SIG-M5 treated with dmso at 0.1 percent for 504 hours (cell line): ENCODE measurements around the gene INF2.
A peak's percentile ranks its signal among the peaks of the same experiment; 100 is the strongest.

ENCODE experiments used
- DNase-seq: peaks from one replicate; lab custom pipeline; 2025; ENCODE audit not compliant: unreplicated experiment; lab: John Stamatoyannopoulos, UW

Gene INF2

GRCh38 chr14:104732931-104733681 lies 43.7 kb downstream of the INF2 start:
- DNase-seq: no peak

GRCh38 chr14:104734051-104734587 lies 44.7 kb downstream of the INF2 start:
- DNase-seq: no peak

GRCh38 chr14:104734601-104734990 lies 45.2 kb downstream of the INF2 start:
- DNase-seq: no peak

DNA sequence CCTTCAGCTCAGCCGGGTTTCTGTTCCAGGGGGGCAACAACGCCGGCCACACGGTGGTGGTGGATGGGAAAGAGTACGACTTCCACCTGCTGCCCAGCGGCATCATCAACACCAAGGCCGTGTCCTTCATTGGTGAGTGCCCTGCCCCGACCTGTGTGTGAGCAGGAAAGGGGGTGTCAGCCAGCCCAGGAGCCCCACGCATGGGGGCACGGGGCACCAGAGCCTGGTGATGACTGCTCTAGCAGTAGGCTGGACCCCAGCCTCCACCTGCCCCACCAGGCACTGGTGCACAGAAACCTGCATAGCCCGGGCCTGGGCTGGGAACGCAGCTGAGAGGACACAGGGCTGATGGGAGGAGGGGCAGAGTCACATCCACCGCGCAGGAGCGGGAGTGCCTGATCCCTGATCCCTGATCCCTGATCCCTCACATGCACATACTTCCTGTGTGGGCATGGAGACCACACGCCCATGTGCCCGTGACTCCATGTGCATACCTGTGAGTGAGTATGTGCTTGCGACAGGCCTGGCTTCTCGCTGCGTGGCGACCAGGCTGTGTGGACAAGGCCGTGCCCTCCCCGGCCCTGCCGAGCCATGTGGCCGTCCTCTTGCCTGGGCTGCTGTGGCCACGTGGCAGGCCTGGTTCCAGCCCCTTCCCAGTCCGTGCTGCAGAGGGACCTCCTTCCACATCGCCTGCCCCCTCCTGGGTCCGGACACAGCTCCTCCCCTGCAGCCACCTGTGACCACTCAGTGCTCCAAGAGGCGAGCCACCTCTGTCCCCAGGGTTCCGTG lies 45.8 kb downstream of the INF2 start:
- no peak for DNase-seq

- peak; percentile 42 for DNase-seq
These were observed 46.6 kb downstream of the INF2 start for GRCh38 chr14:104735830-104736642.

- DNase-seq: no peak
These were observed 49.1 kb downstream of the INF2 start for GRCh38 chr14:104738375-104739019.

DNA sequence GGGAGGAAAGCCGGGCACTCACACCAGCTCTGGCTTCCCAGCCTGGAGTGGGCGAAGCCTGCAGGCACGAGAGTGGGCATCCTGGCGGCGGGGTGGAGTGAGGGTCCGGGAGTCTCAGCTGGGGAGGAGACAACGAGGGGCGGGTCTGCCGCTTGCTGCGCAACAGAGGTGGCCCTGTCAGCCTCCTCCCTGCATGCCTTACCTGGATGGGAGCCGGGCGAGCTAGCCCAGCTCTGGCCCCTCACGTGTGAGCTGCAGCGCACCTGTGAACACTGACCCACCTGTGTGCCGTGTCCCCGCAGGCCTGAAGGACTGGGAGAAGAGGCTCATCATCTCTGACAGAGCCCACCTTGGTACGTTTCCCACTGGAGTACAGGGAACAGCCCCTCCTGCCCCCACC lies 49.6 kb downstream of the INF2 start:
- DNase-seq: no peak

GRCh38 chr14:104739546-104740516 lies 50.4 kb downstream of the INF2 start:
- no peak for DNase-seq

- DNase-seq: no peak
These were observed 51.8 kb downstream of the INF2 start for GRCh38 chr14:104741108-104741802.

DNA sequence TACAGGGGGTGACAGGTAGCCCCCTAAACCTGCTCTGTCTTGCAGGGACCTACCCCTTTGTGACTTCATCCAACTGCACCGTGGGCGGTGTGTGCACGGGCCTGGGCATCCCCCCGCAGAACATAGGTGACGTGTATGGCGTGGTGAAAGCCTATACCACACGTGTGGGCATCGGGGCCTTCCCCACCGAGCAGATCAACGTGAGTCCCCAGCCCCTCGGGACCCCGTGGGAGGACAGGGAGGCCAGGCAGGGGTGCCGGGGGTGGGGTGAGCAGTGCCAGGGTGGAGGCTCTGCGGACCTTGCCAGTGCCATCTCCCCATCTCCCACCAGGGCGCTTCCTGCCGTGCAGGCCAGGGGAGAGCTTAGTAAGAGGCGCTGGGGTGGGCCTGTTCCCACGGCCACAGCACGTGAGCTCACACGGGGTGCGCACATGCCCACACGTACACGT lies 52.4 kb downstream of the INF2 start:
- no peak for DNase-seq

GRCh38 chr14:104742586-104743455 lies 53.4 kb downstream of the INF2 start:
- DNase-seq: no peak

- DNase-seq: no peak
These were observed 54.3 kb downstream of the INF2 start for GRCh38 chr14:104743461-104744380.

DNA sequence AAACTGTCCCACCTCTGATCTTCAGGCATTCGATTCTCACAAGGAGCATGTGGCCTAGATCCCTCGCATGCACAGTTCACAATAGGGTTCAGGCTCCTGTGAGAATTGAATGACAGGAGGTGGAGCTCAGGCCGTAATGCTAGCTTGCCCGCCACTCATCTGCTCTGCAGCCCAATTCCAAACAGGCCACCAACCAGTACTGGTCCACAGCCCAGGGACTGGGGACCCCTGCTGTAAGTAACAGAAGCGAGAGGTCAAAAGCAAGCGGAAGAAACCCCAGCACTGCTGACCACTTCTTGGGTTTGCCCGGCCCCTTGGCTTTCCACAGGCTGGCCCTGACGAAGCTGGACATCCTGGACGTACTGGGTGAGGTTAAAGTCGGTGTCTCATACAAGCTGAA lies 55.1 kb downstream of the INF2 start:
- no peak for DNase-seq

GRCh38 chr14:104745431-104745830 lies 56.0 kb downstream of the INF2 start:
- DNase-seq: no peak

DNA sequence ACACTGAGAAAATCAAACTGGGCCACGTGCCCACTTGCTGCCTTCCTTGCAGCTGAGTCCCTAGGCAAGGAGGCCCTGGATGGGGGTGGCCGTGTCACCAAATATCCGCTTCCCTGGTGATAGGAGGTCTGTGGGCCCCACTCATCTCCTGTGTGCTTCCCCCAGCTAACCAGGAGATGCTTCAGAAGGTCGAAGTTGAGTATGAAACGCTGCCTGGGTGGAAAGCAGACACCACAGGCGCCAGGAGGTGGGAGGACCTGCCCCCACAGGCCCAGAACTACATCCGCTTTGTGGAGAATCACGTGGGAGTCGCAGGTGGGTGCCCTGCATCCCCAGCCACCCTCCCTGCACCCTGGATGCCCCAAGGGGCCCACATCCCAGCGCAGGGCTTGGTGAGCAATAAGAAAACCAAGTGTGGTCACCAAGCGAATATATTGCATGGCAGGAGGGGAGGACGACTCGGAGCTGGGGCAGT lies 56.7 kb downstream of the INF2 start:
- no peak for DNase-seq

DNA sequence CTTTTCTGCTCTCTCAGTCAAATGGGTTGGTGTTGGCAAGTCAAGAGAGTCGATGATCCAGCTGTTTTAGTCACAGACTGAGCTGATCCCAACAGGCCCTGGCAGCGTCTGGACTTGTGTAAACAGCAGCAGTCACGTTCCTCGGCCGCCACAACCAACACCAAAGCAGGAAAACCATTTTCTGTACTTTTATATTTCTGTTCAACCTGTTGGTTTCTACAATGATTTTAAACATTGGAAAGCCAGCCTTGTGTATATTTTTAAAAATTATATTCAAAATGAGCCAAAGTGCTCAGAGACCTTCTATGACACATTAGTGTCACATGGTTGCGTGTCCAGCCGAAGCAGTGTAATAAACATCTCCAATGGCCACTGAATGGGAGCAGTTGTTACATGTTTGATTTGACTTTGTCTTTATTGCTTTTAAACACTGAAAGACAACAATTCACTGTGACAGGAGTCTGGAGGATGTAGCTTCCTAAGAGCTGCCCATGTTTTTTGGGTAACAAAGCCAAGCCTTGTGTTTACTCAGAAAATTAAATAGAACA lies 57.6 kb downstream of the INF2 start:
- no peak for DNase-seq

DNA sequence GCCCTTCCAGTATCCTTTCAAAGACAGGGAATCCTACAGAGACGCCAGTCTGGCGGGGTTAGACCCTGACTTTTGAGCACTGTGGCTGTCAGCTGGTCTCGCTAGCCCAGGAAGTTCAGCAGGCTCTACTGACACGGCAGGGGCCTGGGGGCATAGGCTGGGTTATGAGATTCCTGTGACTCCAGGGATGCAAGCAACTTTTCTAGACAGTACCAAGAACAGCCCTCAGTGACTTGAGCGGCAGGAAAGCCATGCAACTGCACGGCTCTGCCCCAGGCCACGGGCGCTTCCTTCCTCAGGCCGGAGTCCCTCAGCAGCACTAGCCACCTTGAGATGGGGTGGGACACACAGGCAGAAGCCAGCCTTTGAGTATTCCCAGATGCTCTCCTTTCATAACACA lies 58.5 kb downstream of the INF2 start:
- no peak for DNase-seq
